ELR (cell line): ENCODE results near the gene CD44.

Experiments used
- DNase-seq: peaks from one replicate; pipeline ENCODE4 v3.0.0-alpha.2; 2015; ENCODE audit warnings: low read depth

The CD44 gene

DNA sequence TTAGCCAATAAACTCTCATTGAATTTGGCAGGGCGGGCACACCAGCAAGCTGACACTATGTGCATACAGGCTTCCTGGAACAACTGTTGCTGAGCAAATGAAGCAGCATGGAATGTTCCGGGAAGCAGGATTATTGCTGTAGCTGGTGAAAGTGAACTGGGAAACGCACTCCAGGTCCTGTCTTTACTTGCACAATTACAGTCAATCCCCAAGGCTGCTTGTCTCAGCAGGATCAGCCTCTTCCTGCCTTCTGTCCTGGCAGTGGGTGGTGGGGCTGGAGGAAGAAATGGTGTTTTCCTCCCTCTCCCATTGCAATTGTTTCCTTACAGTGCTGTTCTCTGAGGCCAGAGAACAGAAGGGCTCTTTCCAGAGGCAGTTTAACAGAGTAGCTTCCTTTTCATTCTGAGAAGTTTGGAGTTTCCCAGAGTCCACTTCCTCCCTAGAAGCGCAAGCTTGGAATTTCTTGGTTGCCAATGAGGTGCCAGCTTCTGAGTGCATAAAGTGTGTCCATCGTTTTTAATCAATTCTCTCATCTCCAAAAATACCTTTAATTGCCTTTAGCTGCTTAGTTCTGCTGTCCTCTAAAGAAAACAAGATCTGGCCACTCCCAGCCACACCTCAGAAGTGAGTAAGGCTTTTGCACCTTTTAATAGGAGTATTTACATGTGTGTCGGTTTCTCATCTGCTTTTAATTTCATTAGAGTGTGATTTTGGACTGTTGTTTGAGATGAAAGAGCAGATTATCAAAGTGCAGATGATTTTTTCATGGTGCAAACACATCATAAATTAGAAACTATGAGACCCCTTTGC is 19.9 kb downstream of the CD44 start:
- no peak for DNase-seq

DNA sequence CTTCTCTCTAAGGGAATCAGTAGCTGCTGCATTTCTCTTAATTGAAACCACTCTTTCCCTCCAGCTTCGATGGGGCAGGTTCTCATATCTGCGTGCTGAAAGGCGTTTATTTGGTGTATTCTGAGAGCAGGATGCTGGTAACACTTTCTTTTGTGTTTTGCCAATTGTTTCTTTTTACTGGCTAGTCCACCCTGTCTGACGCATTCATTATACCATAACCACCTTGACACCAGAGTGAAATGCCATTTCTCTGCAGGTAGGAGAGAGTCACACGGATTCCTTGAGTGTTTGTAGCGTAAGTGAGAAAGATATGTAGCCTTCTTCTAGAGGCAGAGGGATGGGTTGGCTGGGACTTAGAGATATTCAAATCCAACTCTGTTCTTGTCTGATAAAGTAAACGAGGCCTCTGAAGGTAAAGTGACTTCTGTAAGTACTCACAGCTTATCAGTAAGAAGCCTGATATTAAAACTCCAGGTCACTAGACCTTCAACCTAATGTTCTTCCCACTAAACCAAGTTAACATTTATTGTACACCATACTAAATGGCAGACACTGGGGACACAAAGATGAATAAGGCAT is 21.4 kb downstream of the CD44 start:
- DNase-seq, result no peak

DNA sequence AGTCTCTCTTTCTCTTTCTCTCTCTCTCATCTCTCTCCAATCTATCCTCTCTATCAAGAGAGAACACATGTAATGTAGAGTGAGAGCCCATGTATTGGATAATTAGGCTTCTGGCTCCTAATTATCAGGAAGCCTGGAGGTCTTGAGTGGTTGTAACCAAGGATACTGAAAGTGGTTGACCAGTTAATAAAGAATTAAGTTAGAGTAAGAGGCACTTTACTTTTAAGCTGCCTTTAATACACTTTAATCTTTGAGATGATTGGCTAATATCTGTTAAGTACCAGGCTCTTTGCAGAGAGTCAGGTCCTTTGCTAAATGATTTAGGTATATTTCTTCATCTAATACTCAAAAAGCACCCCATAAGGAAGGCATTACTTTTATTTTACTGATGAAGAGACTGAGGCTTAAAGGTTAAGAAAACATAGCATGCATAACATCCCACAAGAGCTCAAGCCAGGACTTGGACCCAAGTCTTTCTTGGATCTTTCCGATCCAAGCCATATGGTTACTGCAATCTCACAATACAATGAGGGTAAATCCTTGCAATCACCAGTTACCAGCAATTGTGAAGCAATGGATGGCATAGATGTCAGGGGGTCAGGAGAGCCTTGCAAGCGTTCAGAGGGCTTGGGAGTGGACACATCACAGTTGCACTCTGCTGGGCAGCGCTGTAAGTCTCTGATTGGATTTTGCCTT is 22.1 kb downstream of the CD44 start:
- no peak for DNase-seq

DNA sequence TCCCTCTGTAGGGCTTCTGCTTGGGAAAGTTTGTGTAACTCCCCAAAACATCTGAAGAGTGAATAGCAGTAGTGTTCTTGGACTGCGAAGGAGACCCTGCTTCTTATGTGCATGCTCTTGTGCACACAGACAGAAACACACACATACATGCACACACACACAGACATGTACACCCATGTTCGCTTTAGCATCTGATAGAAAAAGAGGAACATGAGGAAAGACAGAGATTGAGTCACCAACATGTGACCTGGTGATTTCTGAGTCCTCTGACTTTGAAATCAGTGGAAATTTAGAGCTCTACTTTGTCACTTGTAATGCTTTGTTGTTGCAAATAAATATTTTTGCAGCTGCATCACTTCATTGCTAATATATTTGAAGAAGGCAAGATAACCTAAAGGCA is 23.8 kb downstream of the CD44 start:
- DNase-seq, result peak; percentile 64

DNA sequence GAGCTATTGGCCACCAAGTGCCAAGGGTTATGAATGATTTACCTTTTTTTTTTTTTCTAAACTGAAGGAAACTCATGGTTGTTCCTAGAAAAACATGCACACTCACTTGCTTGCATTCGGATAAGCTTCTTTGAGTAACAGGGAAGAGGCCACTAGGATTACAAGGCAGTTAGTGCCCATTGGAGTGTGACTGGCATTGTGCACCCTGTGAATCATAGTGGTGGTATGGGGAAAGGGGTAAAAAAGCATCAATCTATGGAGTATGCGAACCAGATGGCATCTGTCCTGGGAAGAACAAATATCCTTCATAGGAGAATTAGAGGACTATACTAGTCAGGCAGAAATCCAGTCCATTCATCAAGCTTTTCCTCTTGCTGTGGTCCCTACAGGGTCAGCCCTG is 24.2 kb downstream of the CD44 start:
- DNase-seq, result peak; percentile 61

DNA sequence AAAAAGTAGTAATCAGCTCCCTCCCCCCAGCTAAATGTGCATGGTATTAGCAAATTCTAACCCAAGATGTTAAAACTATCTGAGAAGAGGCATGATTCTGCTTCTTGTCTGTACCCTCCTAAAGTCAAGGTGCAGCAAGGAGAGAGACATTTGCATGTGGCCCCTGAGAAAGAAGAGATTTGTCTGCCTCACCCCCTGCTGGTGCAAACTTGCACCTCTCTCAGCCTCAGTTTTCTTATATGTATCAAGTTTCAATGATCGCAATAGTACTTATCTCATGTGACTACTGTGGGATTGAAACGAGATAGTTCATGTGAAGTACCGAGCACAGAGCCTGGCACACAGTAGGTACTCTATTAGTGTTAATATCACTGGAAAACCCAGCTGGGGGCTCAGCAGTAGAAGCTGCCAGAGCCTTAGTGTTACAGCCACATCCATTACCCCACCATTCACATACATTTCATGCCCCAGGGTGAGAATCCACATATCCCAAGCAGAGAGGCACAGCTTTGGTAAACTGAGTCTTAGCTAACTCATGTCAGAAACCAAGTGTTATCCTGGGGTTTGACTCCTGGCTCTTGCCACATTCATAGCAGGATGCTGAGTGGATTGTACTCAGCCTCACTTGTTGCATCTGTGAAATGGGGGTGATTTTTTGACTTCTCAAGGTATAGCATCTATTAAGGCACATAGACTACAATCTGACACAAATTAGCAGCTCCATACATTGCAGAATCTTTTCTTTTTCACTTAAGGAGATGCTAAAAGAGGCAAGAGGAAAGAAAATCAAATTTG is 24.9 kb downstream of the CD44 start:
- no peak for DNase-seq

DNA sequence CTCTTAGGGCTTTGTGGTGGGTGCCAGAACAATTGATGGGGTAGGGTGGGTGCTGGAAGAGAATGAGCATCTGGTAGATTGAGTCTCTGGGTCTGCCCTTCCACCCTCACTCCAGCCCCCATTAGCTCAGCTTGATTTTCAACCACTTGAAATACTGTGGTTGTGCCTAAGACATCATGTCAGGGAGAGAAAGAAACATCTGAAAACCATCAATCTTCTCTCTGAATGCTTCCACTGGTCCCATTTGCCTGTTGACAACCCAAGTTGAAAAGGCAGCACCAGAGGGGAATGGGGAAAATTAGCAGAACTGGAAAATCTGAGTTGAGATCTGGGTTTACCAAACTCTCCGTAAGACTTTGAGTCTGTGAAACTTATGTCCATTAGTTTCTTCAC is 26.1 kb downstream of the CD44 start:
- no peak for DNase-seq

DNA sequence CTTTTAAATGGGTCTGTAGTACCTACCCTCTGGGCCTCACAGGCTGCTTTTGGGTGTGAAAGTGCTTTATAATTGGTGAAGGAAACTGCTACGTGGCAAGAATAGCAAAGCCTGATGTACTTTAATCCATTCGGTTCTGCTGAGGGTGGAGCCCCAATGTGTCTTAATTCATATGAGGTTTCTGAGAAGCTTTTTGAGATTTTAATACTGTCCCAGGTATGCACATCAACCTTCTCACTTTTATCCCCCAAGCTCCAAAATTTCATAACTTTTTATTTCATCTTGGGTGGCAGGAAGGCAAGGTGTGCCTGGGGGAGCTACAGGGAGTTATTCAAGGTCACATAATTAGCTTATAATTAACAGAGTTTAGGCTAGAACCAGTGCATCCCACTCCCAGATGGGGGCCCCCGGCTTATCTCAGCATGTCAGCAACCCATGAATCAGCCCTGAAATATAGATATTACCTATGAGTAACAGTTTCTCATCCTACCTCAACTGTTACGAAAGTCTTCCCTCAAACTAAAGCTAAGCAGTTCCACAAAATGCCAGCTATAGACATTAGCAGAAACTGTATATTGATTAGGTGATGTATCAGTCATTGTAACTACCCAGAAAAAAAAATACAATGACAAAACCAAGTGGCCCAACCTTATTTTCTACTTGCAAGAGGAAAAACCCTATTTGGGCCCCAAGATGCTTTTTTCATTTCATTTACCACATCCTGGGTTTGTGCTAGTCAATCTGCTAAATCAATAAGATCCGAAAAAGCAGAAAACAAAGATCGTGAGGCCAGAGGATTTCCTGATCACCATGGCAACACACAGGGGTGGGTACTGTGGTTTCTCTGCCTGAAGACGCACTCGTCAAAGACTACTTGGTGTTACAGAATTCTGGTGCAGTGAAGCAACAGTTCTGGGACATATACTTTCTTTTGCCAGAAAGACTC is 26.7 kb downstream of the CD44 start:
- DNase-seq, result peak; percentile 87

DNA sequence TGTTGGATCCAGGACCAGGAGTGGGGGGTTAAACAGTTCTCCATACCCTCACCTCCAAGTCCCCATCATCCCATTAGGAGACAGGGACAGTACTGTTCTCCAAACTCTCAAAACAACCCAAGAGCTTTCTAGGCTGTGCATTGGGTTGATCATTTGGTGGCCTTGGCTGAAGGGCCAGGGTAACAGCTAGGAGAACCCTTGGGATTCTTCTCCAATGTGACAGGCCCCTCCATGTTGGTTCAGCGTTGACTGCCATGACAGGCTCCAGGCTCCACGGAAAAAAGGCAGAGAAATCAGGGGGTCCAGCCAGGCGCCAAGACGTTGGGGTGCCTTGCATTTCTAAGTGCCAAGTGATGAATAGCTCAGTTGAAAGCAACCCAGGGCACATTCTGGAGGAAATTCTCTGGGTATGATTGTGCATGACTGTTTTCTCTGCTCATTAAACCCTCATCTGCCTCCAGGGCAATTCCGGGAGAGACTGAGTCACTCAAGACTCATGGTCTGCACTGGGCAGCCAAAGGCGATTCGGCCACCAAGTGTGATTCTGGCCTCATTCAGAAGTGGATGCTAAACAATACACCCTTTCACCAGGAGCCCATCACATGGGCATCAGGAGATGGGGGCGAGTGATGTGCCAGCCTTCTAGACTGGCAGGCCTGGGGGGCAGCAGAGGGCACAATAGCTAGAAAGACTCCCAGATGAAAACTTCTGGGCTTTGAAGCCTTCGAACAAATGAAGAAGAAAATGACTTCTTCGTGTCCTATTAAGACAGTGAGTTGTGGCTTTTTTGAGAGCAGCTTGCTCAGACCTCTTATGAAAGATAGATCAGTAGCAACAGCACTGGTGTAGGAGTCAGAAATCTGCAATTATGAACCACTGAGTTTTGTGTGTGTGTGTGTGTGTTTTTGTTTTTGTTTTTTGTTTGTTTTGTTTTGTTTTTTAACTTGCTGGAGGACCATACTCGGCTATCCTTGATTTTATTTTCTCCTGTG is 27.7 kb downstream of the CD44 start:
- DNase-seq, result peak; percentile 99

DNA sequence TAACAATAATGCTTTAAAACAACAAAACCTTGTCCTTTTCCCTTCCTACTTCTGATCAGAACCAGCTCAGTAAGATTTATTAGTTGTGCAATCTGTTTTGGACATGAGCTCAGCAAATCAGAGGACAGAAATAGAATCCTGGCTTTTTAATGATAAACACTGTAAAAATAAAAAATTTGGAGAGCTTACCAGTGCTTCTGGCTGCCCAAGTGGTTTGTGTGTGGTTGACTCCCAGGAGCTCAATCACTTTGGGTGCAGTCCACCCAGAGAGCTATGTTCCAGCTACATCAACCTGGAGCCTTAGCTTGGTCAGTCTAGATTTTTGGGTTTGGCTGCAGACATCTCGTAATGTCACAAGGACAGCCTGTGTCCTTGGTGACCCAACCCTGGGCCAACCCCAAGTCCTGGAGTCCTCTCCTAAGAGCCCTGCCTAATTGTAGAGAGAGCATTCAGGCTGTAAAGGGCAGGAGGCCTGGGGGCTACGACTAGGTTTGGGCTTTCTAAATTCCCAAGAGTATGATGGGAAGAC is 28.5 kb downstream of the CD44 start:
- DNase-seq, result no peak

DNA sequence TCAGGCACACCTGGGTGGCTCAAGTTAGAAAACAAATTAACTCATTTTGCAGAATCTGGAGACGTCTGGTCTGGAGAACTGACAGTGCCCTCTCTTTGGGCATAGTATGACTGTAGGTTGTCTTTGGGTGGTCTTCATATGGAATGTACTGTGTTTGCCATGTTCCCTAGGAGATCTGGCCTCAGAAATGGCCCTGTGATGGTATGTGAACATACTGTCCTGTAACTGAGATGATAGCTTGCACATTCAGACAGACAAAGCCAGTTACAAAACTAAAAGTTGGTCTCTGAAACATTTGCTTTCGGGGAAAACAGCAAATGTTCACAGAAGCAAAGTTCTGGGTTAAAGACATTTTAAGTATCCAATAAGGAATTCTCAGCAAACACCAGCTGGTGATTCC is 29.7 kb downstream of the CD44 start:
- DNase-seq, result no peak

DNA sequence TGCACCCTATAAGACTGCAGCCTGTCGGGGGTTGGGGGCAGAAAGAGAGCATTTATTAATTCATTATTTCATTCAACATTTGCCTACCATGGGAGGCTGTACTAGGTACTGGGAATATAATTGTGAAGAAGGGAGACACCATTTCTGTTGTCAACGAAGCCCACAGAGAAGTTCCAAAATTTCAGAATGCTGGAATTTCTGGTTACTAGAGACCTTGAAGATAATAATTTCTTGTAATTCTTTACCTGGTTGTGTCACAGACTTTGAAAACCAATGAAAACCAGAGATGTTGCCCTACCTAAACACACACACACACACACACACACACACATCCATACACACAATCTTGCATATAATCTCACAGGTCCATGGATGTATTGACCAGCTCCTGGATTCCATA is 30.1 kb downstream of the CD44 start:
- no peak for DNase-seq

DNA sequence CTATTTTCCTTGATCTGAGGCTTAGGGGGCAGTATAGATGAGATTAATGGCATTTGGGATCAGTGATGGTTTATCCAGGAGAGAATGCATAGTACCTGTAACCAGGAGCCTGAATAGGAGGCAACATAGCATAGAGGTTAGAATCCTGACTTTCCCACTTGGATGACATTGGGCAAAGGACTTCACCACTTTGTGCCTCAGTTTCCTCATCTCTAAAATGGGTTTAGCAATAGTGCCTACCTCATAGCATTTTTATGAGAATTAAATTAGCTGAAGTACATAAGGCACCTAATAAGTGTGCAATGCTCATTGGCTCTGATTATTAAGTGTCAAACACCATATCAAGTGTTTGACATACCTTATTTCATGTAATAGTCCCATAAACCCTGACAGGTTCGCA is 30.8 kb downstream of the CD44 start:
- no peak for DNase-seq

DNA sequence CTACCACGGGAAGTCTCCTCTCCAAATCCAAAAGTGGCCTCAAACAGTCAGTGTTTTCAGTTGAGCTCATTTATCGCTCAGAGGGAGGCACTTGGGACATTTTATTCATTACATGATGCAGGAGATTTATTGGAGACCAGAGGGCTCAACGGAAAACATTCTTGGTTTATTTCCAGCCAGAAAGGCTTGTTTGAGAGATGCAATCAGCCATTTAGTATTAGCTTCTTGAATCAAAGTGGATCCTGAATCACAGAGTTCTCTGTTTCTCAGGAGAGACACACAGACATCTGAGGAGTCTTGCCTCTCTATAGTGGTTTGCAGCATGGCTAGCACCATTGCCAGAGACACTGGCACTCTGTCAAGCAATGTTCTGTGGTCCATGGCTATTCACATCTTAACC is 31.5 kb downstream of the CD44 start:
- no peak for DNase-seq

DNA sequence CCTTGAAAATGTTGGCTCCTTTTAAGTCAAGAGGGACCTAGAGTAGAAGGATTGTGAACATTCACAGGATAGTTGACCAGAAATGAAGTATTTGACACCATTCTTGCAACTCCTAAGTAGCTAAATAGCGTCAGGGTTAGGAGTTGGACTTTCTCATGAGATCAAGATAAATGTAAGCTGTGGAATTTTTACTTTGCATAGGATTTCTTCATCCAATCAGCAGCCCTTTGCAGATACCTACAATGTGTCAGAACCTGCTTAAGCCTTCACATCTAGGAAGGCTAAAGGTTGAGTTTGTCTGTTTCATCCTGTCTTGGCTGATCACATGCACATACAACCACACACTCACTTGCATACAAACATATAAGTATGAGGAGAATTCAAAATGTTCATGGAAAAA is 32.3 kb downstream of the CD44 start:
- no peak for DNase-seq

DNA sequence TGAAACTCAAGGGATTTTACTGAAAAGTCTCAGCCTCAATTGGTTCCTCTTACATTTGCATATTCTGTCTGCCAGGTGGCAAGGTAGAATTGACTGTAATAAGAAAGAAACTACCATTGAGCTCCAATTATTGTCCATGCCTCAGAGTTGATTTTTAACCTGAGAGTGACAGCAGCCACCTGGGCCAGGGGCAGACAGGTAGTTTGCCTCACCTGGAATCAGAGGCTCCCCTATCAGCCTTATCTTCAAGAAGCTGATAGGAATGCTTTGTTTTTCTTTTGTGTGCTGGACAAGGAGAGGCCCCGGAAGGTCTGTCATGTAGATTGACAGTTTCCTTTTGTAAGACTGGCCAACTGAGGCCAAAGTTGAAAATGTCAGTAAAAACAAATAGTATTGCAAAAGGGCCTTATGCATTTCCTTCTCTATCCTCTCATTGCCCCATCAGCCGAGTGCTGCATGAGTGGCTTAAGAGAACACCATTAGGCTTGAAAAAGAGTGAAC is 34.1 kb downstream of the CD44 start:
- DNase-seq, result no peak

DNA sequence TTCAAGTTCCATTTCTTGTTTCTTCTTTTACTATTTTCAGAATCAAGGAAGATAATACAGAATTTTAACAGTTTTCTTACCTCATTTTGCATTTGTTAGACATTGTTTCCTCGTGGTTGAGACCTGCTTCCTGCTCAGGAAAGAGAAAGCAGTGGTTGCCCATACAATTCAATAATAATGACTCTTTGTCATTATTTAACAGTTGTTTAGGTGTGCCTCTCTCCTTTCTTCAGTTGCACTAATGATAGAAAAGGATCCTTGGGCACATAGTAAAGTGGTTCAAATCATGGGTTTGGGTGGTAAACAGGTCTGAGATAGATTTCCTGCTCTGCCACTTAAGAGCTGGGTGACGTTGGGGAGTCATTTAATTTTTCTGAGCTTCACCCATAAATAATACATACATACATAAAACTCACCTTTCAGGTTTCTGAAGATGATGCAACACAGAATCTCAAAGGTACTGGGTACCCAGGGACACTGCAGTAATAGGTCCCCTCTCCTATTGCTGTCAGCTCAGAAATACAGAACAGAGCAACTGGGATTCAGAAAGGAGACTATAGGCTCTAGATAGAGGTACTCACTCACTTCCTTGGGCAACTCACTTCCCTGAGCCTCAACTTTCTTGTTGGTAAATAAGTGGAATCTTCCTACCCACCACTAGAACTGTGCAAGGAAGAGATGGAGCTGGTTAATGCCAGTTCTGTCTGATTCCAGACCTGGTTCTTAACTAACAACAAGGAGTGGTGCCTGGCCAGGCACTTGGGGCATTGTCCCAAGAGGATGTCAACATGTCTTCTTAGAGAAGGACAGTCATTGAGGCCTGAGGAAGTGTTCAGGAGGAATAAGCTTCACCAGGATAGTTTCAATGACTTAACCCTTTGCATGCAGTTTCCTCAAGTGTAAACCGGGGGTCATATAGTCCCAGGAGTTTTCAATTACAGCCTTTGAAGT is 34.9 kb downstream of the CD44 start:
- no peak for DNase-seq

DNA sequence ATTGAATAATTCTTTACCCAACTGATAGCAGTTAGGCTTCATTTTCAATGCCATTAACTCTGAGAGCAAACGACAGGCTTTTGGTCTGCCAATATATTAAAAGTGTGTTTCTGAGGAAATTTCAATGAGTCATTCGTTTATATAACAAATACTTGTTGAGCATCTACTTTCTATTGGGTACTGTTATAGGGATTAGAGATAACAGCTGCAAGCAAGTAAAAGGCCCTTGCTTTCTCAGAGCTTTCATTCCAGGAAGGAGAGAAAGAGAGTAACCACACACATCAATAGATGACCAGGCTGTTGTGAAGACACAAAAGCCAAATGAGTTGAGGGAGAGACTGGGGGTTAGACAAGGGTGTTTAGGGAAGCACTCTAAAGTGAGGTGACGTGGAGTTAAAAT is 35.7 kb downstream of the CD44 start:
- DNase-seq, result peak; percentile 83

DNA sequence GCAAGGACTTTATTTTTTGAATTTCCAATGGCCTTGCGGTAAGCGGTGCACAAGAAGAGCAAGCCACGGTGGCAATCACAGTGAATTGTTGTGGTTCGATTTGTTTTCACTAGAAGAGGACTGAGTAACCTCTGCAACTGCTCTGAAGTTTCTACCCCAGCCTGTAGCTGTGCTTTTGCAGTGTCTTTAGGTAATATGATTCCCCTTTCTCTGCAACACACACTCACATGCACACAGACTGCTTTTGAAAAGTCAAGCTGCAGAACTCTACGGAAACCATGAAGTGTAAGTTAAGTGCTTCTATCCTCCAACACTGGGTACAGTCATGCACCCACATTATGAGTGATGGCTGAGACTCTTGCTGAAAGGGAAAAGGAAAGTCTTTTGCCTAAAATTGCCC is 38.4 kb downstream of the CD44 start:
- DNase-seq, result no peak
